K562 (cell line): ENCODE data around the gene EDN2. TPM values are rescaled to one million over a fixed set of nuclear protein-coding genes. Genes with fewer than 3 reads are reported as not detected.

Source experiments
- CTBP1 ChIP-seq: fragments of 450-650 bp; IDR thresholded peaks from 2 replicates; pipeline ENCODE4 v1.6.1; 2016; ENCODE audit warnings: borderline replicate concordance
- EGR1 ChIP-seq: fragments of 450-650 bp; conservative IDR thresholded peaks from 2 replicates; pipeline ENCODE4 v1.6.1; 2017; ENCODE audit warnings: mild to moderate bottlenecking
- POLR2A ChIP-seq: fragments of 450-650 bp; conservative IDR thresholded peaks from 2 replicates; pipeline ENCODE4 v1.6.1; 2016
- PYGO2 ChIP-seq: fragments of 450-650 bp; IDR thresholded peaks from 2 replicates; pipeline ENCODE4 v1.6.1; 2016; ENCODE audit warnings: mild to moderate bottlenecking, missing genetic modification characterization, moderate library complexity, missing compliant biosample characterization
- SMARCA5 ChIP-seq: fragments of 450-650 bp; IDR thresholded peaks from 2 replicates; pipeline ENCODE4 v1.6.1; 2016
- XRCC5 ChIP-seq: fragments of 200-400 bp; formaldehyde crosslinking; IDR thresholded peaks from 2 replicates; pipeline ENCODE4 v1.6.1; 2017; ENCODE audit warnings: low read depth, mild to moderate bottlenecking, low read length
- ZEB2 ChIP-seq: fragments of 450-650 bp; IDR thresholded peaks from 2 replicates; pipeline ENCODE4 v1.6.1; 2016
- ZFP30 ChIP-seq: fragments of 250-450 bp; sonication (Bioruptor Pico); IDR thresholded peaks from 2 replicates; pipeline ENCODE4 v1.8.0; 2022; ENCODE audit warnings: moderate library complexity, mild to moderate bottlenecking, inconsistent platforms, borderline replicate concordance
- ZNF764 ChIP-seq: fragments of 250-450 bp; sonication (Bioruptor Pico); IDR thresholded peaks from 2 replicates; pipeline ENCODE4 v1.4.0; 2020; ENCODE audit warnings: low read depth, mild to moderate bottlenecking, moderate library complexity
- polyA plus RNA-seq, 8 experiments: library from polyadenylated mRNA; depleted of rRNA in 4 of 8; stranded (reverse) in 5 of 8; unstranded in 3 of 8; fragments of >200 nt; fragmentation: Nextera tagmentation in 2 of 8; fragmentation: Illumina TruSeq in 1 of 8; extraction: Ambion mirVana in 2 of 8; extraction: Trizol in 1 of 8; gene quantifications; 2 replicates each; pipeline versions ENCODE4 v1.2.1 to v1.2.3, GENCODE V29; 2011 to 2014; ENCODE audit warnings: inconsistent platforms in 1 of 8, missing spikeins in 1 of 8
- total RNA-seq, 7 experiments: library from RNA; depleted of rRNA in 6 of 7; stranded (reverse); fragments of >200 nt in 6 of 7; fragmentation: Illumina TruSeq in 2 of 7; extraction: Trizol in 2 of 7; gene quantifications; 2 replicates each; pipeline versions ENCODE4 v1.2.1 to v1.2.3, GENCODE V29; 2011 to 2021; ENCODE audit warnings: low replicate concordance in 1 of 7
- TF ChIP-seq, protein P1 (sequence below): fragments of 450-650 bp; IDR thresholded peaks from 2 replicates; pipeline ENCODE4 v1.6.1; 2016; ENCODE audit warnings: mild to moderate bottlenecking
- TF ChIP-seq, protein P2 (sequence below): sonication (generic); formaldehyde crosslinking; IDR thresholded peaks from 2 replicates; pipeline ENCODE4 v1.8.0; 2022; ENCODE audit warnings: mild to moderate bottlenecking, low read depth, missing genetic modification reagents
- TF ChIP-seq, protein P3 (sequence below): fragments of 200-800 bp; sonication (Bioruptor generic); IDR thresholded peaks from 2 replicates; pipeline ENCODE4 v1.6.1; 2017; ENCODE audit warnings: missing genetic modification characterization, missing compliant biosample characterization
- TF ChIP-seq, protein P4 (sequence below): fragments of 450-650 bp; IDR thresholded peaks from 2 replicates; pipeline ENCODE4 v1.6.1; 2018; ENCODE audit not compliant: partially characterized antibody
- TF ChIP-seq, protein P5 (sequence below): fragments of 200-800 bp; sonication (Bioruptor generic); IDR thresholded peaks from 2 replicates; pipeline ENCODE4 v1.6.1; 2017; ENCODE audit warnings: missing genetic modification characterization, missing compliant biosample characterization
- TF ChIP-seq, protein P6 (sequence below): IDR thresholded peaks from 2 replicates; pipeline ENCODE4 v1.6.1; 2016; ENCODE audit warnings: missing genetic modification characterization, missing compliant biosample characterization

EDN2 gene
- total and polyA plus RNA-seq, 9 of the 15 experiments (the other 6 are each of a cell fraction or from before 2014, with no cell fraction given), result not detected

DNA sequence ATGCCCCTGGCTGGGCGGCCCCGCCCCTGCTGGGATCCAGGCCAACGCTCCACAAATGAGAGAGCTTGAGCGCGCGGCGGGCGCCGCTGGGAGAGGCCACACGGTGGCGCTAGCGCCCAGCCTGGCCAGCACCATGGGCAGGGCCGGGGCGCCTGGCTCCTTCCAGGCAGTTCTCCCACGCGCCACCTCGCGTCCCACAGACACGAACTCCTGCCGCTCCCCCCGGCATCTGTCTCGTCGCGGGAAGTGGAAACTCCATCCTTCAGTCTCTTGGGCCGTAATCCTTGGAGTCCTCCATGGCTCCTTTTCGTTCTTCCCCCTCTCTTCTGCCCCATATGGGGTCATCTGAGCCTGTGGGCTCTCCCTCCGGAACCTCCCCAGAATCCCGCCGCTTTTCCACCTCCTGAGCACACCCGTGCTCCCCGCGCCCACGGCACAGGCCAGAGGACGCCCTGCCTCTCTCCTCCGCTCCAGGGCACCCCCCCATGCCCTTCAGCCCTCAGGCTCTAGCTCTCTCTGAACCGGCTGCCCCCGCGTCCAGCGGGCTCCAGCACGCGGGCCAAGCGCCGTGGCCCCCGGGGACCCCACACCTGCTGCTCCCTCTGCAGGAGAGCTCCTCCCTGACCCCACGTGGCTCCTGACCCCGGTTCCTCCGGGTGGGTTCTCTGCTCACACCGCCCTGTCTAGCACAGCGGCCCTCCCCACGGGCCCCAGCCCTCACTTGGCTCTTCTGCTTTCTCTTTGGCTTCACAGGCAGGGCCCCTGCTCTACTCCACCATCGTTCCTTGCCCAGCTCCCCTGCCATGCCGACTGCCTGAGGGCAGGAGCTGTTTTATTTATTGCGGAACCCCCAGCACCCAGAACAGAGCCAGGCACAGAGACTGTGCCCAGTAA lies 31.9 kb upstream of the EDN2 start (continued):
- TF ChIP-seq, protein P1, sequence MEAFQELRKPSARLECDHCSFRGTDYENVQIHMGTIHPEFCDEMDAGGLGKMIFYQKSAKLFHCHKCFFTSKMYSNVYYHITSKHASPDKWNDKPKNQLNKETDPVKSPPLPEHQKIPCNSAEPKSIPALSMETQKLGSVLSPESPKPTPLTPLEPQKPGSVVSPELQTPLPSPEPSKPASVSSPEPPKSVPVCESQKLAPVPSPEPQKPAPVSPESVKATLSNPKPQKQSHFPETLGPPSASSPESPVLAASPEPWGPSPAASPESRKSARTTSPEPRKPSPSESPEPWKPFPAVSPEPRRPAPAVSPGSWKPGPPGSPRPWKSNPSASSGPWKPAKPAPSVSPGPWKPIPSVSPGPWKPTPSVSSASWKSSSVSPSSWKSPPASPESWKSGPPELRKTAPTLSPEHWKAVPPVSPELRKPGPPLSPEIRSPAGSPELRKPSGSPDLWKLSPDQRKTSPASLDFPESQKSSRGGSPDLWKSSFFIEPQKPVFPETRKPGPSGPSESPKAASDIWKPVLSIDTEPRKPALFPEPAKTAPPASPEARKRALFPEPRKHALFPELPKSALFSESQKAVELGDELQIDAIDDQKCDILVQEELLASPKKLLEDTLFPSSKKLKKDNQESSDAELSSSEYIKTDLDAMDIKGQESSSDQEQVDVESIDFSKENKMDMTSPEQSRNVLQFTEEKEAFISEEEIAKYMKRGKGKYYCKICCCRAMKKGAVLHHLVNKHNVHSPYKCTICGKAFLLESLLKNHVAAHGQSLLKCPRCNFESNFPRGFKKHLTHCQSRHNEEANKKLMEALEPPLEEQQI, result no peak
- no peak for TF ChIP-seq ZNF764
- TF ChIP-seq CTBP1, result peak; percentile 43; the same call in 1 of the 2 replicates
- TF ChIP-seq, protein P2, sequence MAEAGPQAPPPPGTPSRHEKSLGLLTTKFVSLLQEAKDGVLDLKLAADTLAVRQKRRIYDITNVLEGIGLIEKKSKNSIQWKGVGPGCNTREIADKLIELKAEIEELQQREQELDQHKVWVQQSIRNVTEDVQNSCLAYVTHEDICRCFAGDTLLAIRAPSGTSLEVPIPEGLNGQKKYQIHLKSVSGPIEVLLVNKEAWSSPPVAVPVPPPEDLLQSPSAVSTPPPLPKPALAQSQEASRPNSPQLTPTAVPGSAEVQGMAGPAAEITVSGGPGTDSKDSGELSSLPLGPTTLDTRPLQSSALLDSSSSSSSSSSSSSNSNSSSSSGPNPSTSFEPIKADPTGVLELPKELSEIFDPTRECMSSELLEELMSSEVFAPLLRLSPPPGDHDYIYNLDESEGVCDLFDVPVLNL (CRISPR knock-in tag), result no peak
- TF ChIP-seq XRCC5, result peak; percentile 87; the same call in 1 of the 2 replicates
- TF ChIP-seq, protein P3, sequence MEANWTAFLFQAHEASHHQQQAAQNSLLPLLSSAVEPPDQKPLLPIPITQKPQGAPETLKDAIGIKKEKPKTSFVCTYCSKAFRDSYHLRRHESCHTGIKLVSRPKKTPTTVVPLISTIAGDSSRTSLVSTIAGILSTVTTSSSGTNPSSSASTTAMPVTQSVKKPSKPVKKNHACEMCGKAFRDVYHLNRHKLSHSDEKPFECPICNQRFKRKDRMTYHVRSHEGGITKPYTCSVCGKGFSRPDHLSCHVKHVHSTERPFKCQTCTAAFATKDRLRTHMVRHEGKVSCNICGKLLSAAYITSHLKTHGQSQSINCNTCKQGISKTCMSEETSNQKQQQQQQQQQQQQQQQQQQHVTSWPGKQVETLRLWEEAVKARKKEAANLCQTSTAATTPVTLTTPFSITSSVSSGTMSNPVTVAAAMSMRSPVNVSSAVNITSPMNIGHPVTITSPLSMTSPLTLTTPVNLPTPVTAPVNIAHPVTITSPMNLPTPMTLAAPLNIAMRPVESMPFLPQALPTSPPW (CRISPR knock-in tag), result peak; percentile 51
- no peak for TF ChIP-seq ZFP30 (CRISPR knock-in tag)
- TF ChIP-seq SMARCA5, result no peak
- TF ChIP-seq, protein P4, sequence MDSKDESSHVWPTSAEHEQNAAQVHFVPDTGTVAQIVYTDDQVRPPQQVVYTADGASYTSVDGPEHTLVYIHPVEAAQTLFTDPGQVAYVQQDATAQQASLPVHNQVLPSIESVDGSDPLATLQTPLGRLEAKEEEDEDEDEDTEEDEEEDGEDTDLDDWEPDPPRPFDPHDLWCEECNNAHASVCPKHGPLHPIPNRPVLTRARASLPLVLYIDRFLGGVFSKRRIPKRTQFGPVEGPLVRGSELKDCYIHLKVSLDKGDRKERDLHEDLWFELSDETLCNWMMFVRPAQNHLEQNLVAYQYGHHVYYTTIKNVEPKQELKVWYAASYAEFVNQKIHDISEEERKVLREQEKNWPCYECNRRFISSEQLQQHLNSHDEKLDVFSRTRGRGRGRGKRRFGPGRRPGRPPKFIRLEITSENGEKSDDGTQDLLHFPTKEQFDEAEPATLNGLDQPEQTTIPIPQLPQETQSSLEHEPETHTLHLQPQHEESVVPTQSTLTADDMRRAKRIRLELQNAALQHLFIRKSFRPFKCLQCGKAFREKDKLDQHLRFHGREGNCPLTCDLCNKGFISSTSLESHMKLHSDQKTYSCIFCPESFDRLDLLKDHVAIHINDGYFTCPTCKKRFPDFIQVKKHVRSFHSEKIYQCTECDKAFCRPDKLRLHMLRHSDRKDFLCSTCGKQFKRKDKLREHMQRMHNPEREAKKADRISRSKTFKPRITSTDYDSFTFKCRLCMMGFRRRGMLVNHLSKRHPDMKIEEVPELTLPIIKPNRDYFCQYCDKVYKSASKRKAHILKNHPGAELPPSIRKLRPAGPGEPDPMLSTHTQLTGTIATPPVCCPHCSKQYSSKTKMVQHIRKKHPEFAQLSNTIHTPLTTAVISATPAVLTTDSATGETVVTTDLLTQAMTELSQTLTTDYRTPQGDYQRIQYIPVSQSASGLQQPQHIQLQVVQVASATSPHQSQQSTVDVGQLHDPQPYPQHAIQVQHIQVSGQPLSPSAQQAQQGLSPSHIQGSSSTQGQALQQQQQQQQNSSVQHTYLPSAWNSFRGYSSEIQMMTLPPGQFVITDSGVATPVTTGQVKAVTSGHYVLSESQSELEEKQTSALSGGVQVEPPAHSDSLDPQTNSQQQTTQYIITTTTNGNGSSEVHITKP, result peak; percentile 97
- TF ChIP-seq POLR2A, result no peak
- TF ChIP-seq, protein P5, sequence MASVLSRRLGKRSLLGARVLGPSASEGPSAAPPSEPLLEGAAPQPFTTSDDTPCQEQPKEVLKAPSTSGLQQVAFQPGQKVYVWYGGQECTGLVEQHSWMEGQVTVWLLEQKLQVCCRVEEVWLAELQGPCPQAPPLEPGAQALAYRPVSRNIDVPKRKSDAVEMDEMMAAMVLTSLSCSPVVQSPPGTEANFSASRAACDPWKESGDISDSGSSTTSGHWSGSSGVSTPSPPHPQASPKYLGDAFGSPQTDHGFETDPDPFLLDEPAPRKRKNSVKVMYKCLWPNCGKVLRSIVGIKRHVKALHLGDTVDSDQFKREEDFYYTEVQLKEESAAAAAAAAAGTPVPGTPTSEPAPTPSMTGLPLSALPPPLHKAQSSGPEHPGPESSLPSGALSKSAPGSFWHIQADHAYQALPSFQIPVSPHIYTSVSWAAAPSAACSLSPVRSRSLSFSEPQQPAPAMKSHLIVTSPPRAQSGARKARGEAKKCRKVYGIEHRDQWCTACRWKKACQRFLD, result no peak
- 0 out of 2 replicates have a peak, but pooled peaks have one; percentile 31 for TF ChIP-seq EGR1
- TF ChIP-seq, protein P6, sequence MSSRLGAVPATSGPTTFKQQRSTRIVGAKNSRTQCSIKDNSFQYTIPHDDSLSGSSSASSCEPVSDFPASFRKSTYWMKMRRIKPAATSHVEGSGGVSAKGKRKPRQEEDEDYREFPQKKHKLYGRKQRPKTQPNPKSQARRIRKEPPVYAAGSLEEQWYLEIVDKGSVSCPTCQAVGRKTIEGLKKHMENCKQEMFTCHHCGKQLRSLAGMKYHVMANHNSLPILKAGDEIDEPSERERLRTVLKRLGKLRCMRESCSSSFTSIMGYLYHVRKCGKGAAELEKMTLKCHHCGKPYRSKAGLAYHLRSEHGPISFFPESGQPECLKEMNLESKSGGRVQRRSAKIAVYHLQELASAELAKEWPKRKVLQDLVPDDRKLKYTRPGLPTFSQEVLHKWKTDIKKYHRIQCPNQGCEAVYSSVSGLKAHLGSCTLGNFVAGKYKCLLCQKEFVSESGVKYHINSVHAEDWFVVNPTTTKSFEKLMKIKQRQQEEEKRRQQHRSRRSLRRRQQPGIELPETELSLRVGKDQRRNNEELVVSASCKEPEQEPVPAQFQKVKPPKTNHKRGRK, result no peak
- TF ChIP-seq ZEB2, result no peak
- no peak for TF ChIP-seq PYGO2
